Panc1 (cell line): ENCODE measurements around the gene PCCA. TPM values are rescaled to one million over a fixed set of nuclear protein-coding genes. Genes with fewer than 3 reads are reported as not detected.

Experiments used
- ATAC-seq: fragments of 200-7000 bp; cut with Tn5 transposase; 2 replicates; pipeline ENCODE4 v1.9.1; 2020; ENCODE audit warnings: mild to moderate bottlenecking, moderate library complexity
- BruUV-seq: library from RNA; stranded (reverse); fragments of 400-500 nt; replicated peaks from 2 replicates; lab custom pipeline; 2021; lab: Mats Ljungman, UMichigan
- CTCF ChIA-PET: fragments of 300-600 bp; sonication (Branson Sonifier 250); formaldehyde crosslinking; loops from one replicate; lab custom pipeline; 2022; ENCODE audit warnings: antibody characterized with exemption; lab: Charles Lee
- POLR2A ChIA-PET: fragments of 300-600 bp; sonication (Branson Sonifier 250); formaldehyde crosslinking; loops from one replicate; lab custom pipeline; 2022; ENCODE audit warnings: antibody characterized with exemption; lab: Charles Lee
- DNase-seq: peaks from one replicate; pipeline ENCODE4 v3.0.0-alpha.2; 2010; ENCODE audit warnings: low read depth, low spot score
- H3K27ac ChIP-seq: 2 replicates; pipeline ENCODE4 v1.5.1; 2011; ENCODE audit warnings: mild to moderate bottlenecking, low read length, inconsistent platforms
- H3K27me3 ChIP-seq: fragments of 200-500 bp; sonication (Bioruptor generic); 2 replicates; pipeline ENCODE4 v1.6.0; 2014; ENCODE audit warnings: low read length, inconsistent platforms; ENCODE audit not compliant: control insufficient read depth, insufficient read depth
- H3K36me3 ChIP-seq: fragments of 200-500 bp; sonication (Bioruptor generic); 2 replicates; pipeline ENCODE4 v1.5.1; 2014; ENCODE audit warnings: inconsistent platforms, mild to moderate bottlenecking, low read length, moderate library complexity; ENCODE audit not compliant: control insufficient read depth, insufficient read depth
- H3K4me1 ChIP-seq: 2 replicates; pipeline ENCODE4 v1.5.1; 2011; ENCODE audit warnings: inconsistent platforms, mild to moderate bottlenecking, low read length, moderate library complexity; ENCODE audit not compliant: control insufficient read depth, insufficient read depth
- H3K4me3 ChIP-seq, 2 experiments: 2 replicates each; pipeline ENCODE4 v1.5.1; 2011 to 2012; ENCODE audit warnings: low read depth in 2 of 2, low read length in 2 of 2, mild to moderate bottlenecking in 2 of 2, inconsistent platforms in 1 of 2, moderate library complexity in 1 of 2
- H3K9me3 ChIP-seq: fragments of 200-500 bp; sonication (Bioruptor generic); 2 replicates; pipeline ENCODE4 v1.5.1; 2014; ENCODE audit warnings: low read depth, mild to moderate bottlenecking, inconsistent platforms, low read length, moderate library complexity; ENCODE audit not compliant: control insufficient read depth, insufficient read depth
- POLR2AphosphoS5 ChIP-seq: IDR thresholded peaks from 2 replicates; pipeline ENCODE4 v1.6.1; 2012; ENCODE audit warnings: mild to moderate bottlenecking, low read depth, low read length, moderate library complexity
- REST ChIP-seq, 2 experiments: IDR thresholded peaks; 2 replicates each; pipeline ENCODE4 v1.6.1; 2011 to 2012; ENCODE audit warnings: low read depth in 2 of 2, control low read depth in 1 of 2, low read length in 1 of 2, mild to moderate bottlenecking in 1 of 2, moderate library complexity in 1 of 2; ENCODE audit not compliant: insufficient read depth in 1 of 2
- SIN3A ChIP-seq: IDR thresholded peaks from 2 replicates; pipeline ENCODE4 v1.6.1; 2012; ENCODE audit warnings: low read depth, mild to moderate bottlenecking, low read length, moderate library complexity, borderline replicate concordance; ENCODE audit not compliant: insufficient read depth
- TCF7L2 ChIP-seq: IDR thresholded peaks from 2 replicates; pipeline ENCODE4 v1.6.1; 2011; ENCODE audit warnings: mild to moderate bottlenecking, low read depth, low read length, inconsistent platforms
- in situ Hi-C: cut with HindIII; loops from 2 replicates; pipeline ENCODE4 v1.10.0; 2016; ENCODE audit warnings: low sequenced_read_pairs, low pct_unique_long_range_greater_than_20kb
- intact Hi-C: fragments of 100-400 bp; cut with micrococcal nuclease; formaldehyde crosslinking; loops from one replicate; pipeline ENCODE4 v1.10.0; 2022; ENCODE audit not compliant: unreplicated experiment
- total RNA-seq: library from RNA; stranded (reverse); gene quantifications from one replicate; pipeline ENCODE4 v1.2.1, GENCODE V29; 2021; ENCODE audit not compliant: unreplicated experiment
- TF ChIP-seq, protein P1 (sequence below): fragments of 450-650 bp; IDR thresholded peaks from 2 replicates; pipeline ENCODE4 v1.5.1; 2017; ENCODE audit warnings: mild to moderate bottlenecking

The PCCA gene
- total RNA-seq, 1 experiment from 2014 or later = 14.7 TPM

DNA sequence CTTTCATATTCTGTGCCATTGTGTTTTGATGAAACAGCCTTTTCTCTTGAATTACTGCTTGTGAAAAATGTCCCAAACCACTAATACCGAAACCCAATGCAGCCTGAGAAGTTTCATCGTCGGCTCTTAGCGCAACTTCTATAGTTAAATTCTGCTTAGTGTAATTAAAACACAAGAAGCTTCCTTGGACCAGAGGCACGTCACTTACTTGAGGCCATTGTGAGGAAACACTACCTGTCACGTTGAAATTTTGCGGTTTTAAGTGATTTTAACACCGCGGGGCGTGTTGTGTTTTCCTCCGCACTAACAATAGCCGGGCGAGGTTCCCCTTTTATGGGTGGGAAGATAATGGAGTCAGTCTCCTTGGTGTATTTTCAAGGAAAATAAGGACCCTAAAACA is 428.8 kb downstream of the PCCA start:
- TF ChIP-seq POLR2AphosphoS5 (no peak), TCF7L2 (no peak), REST (IDR thresholded peaks at IDR 0.05; ENCODE audit: insufficient read depth in 1 of 2, low read depth in 2 of 2, low read length in 1 of 2) (no peak), SIN3A (no peak)
- TF ChIP-seq, protein P1, sequence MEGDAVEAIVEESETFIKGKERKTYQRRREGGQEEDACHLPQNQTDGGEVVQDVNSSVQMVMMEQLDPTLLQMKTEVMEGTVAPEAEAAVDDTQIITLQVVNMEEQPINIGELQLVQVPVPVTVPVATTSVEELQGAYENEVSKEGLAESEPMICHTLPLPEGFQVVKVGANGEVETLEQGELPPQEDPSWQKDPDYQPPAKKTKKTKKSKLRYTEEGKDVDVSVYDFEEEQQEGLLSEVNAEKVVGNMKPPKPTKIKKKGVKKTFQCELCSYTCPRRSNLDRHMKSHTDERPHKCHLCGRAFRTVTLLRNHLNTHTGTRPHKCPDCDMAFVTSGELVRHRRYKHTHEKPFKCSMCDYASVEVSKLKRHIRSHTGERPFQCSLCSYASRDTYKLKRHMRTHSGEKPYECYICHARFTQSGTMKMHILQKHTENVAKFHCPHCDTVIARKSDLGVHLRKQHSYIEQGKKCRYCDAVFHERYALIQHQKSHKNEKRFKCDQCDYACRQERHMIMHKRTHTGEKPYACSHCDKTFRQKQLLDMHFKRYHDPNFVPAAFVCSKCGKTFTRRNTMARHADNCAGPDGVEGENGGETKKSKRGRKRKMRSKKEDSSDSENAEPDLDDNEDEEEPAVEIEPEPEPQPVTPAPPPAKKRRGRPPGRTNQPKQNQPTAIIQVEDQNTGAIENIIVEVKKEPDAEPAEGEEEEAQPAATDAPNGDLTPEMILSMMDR = no peak
- Histone ChIP-seq H3K36me3 (no peaks in the 10 kb centered on the region; the same call in 1 of the 2 replicates), H3K4me1 (peaks cover 12% of the 10 kb centered on the region), H3K27ac (peak overlapping the region; percentile 17; the same call in 1 of the 2 replicates), H3K4me3 (no peak overlapping the region), H3K9me3 (no peaks in the 10 kb centered on the region), H3K27me3 (no peaks in the 10 kb centered on the region)
- no TSS peak for BruUV-seq
- intact Hi-C loops (loop anchor here (10.0 kb wide), 2 partner anchors 263 to 863 kb away; no protein-coding TSS in a partner anchor), in situ Hi-C loops (no loop called here)
- POLR2A ChIA-PET = no interaction called here
- CTCF ChIA-PET = no interaction called here
- no peak for DNase-seq
- ATAC-seq = no peak

GRCh38 chr13:100518394-100519062 is 429.6 kb downstream of the PCCA start:
- POLR2A ChIA-PET = no interaction called here
- Histone ChIP-seq H3K9me3 (no peaks in the 10 kb centered on the region), H3K4me3 (no peak overlapping the region), H3K36me3 (no peaks in the 10 kb centered on the region; the same call in 1 of the 2 replicates), H3K27me3 (no peaks in the 10 kb centered on the region), H3K4me1 (peaks cover 12% of the 10 kb centered on the region), H3K27ac (no peak overlapping the region)
- BruUV-seq = no TSS peak
- in situ Hi-C loops = no loop called here
- intact Hi-C loops = loop anchor here (10.0 kb wide), 2 partner anchors 264 to 864 kb away; no protein-coding TSS in a partner anchor
- DNase-seq (no peak), ATAC-seq (no peak)
- TF ChIP-seq POLR2AphosphoS5 (no peak), REST (IDR thresholded peaks at IDR 0.05; ENCODE audit: insufficient read depth in 1 of 2, low read depth in 2 of 2, low read length in 1 of 2) (no peak), SIN3A (no peak), TCF7L2 (no peak)
- TF ChIP-seq, protein P1 = no peak
- CTCF ChIA-PET = no interaction called here
